IMR-90 (cell line): Measurements from ENCODE around the gene ANOS1. TPM values are rescaled to one million over a fixed set of nuclear protein-coding genes. Genes with fewer than 3 reads are reported as not detected.

Experiments used
- ATAC-seq: fragments of 200-7000 bp; cut with Tn5 transposase; 2 replicates; pipeline ENCODE4 v1.9.1; 2020; ENCODE audit warnings: low read depth, mild to moderate bottlenecking, moderate library complexity
- BruUV-seq: library from RNA; stranded (reverse); fragments of 400-500 nt; replicated peaks from 2 replicates; lab custom pipeline; 2021; lab: Mats Ljungman, UMichigan
- CTCF ChIA-PET: fragments of 300-600 bp; formaldehyde crosslinking; extraction: SDS; loops from one replicate; lab custom pipeline; 2021; ENCODE audit warnings: antibody characterized with exemption; lab: Yijun Ruan, JAX
- POLR2A ChIA-PET: fragments of 300-600 bp; sonication (Branson Sonifier 250); formaldehyde crosslinking; loops from one replicate; lab custom pipeline; 2022; ENCODE audit warnings: antibody characterized with exemption; ENCODE audit not compliant: unreplicated experiment; lab: Charles Lee
- DNase-seq: peaks from one replicate; pipeline ENCODE4 v3.0.0; 2013
- H2AFZ ChIP-seq: replicated peaks from 2 replicates; pipeline ENCODE3; 2013; ENCODE audit warnings: low read length, mild to moderate bottlenecking; ENCODE audit not compliant: poor library complexity
- H2AK5ac ChIP-seq: 2 replicates; pipeline ENCODE4 v1.6.1; 2013; ENCODE audit warnings: low read depth, low read length, inconsistent platforms
- H2AK9ac ChIP-seq: replicated peaks from 2 replicates; pipeline ENCODE3; 2013; ENCODE audit warnings: mild to moderate bottlenecking, low read depth, low read length, moderate library complexity; ENCODE audit not compliant: poor library complexity
- H2BK120ac ChIP-seq: 2 replicates; pipeline ENCODE4 v1.6.1; 2013; ENCODE audit warnings: low read depth, low read length, inconsistent platforms
- H2BK15ac ChIP-seq: 3 replicates; pipeline ENCODE4 v1.6.1; 2013; ENCODE audit warnings: low read depth, low read length, inconsistent platforms
- H2BK20ac ChIP-seq: 2 replicates; pipeline ENCODE4 v1.6.1; 2013; ENCODE audit warnings: low read depth, mild to moderate bottlenecking, inconsistent platforms, low read length, moderate library complexity
- H2BK5ac ChIP-seq: 2 replicates; pipeline ENCODE4 v1.6.1; 2013; ENCODE audit warnings: mild to moderate bottlenecking, low read depth, low read length, inconsistent platforms; ENCODE audit not compliant: poor library complexity, severe bottlenecking
- H3K14ac ChIP-seq: replicated peaks from 2 replicates; pipeline ENCODE4 v1.6.1; 2013; ENCODE audit warnings: low read depth, low read length, inconsistent platforms
- H3K18ac ChIP-seq: 2 replicates; pipeline ENCODE4 v1.6.1; 2013; ENCODE audit warnings: low read depth, low read length, control low read depth
- H3K23ac ChIP-seq: 2 replicates; pipeline ENCODE4 v1.6.1; 2013; ENCODE audit warnings: low read depth, low read length, inconsistent platforms
- H3K27ac ChIP-seq: 2 replicates; pipeline ENCODE4 v1.5.1; 2013; ENCODE audit warnings: mild to moderate bottlenecking, control low read depth, low read length; ENCODE audit not compliant: insufficient read depth
- H3K27me3 ChIP-seq: 2 replicates; pipeline ENCODE4 v1.6.1; 2013; ENCODE audit warnings: low read length; ENCODE audit not compliant: control insufficient read depth, insufficient read depth
- H3K36me3 ChIP-seq: 2 replicates; pipeline ENCODE4 v1.6.1; 2013; ENCODE audit warnings: low read length, mixed read lengths; ENCODE audit not compliant: control insufficient read depth, insufficient read depth
- H3K4ac ChIP-seq: 2 replicates; pipeline ENCODE4 v1.6.1; 2013; ENCODE audit warnings: low read depth, low read length, inconsistent platforms
- H3K4me1 ChIP-seq: 2 replicates; pipeline ENCODE4 v1.6.1; 2013; ENCODE audit warnings: low read length, mixed read lengths; ENCODE audit not compliant: control insufficient read depth, insufficient read depth
- H3K4me2 ChIP-seq: 2 replicates; pipeline ENCODE4 v1.6.1; 2013; ENCODE audit warnings: low read depth, mild to moderate bottlenecking, control low read depth, low read length, moderate library complexity
- H3K4me3 ChIP-seq: 2 replicates; pipeline ENCODE4 v1.5.1; 2013; ENCODE audit warnings: low read depth, mild to moderate bottlenecking, control low read depth, low read length, moderate library complexity; ENCODE audit not compliant: insufficient read depth
- H3K56ac ChIP-seq: 2 replicates; pipeline ENCODE4 v1.6.1; 2013; ENCODE audit warnings: low read length, inconsistent platforms; ENCODE audit not compliant: insufficient read depth; ENCODE audit errors: extremely low read depth
- H3K79me1 ChIP-seq, 2 experiments: 2 replicates each; pipeline ENCODE4 v1.6.1; 2013; ENCODE audit warnings: low read length in 2 of 2, inconsistent platforms in 1 of 2, low read depth in 1 of 2
- H3K9ac ChIP-seq: 2 replicates; pipeline ENCODE4 v1.6.1; 2013; ENCODE audit warnings: low read depth, low read length, control low read depth
- H3K9me1 ChIP-seq: 2 replicates; pipeline ENCODE4 v1.6.1; 2013; ENCODE audit warnings: low read length, inconsistent platforms; ENCODE audit not compliant: insufficient read depth
- H3K9me3 ChIP-seq: 2 replicates; pipeline ENCODE4 v1.6.1; 2013; ENCODE audit warnings: low read length; ENCODE audit not compliant: control insufficient read depth, insufficient read depth
- H4K20me1 ChIP-seq: 2 replicates; pipeline ENCODE4 v1.6.1; 2013; ENCODE audit warnings: low read length, inconsistent platforms; ENCODE audit not compliant: insufficient read depth
- H4K5ac ChIP-seq: 2 replicates; pipeline ENCODE4 v1.6.1; 2013; ENCODE audit warnings: mild to moderate bottlenecking, low read depth, low read length, control low read depth
- H4K8ac ChIP-seq, 2 experiments: 2 replicates each; pipeline ENCODE4 v1.6.1; 2013; ENCODE audit warnings: low read depth in 2 of 2, low read length in 2 of 2, control low read depth in 1 of 2, inconsistent platforms in 1 of 2
- H4K91ac ChIP-seq: 2 replicates; pipeline ENCODE4 v1.6.1; 2013; ENCODE audit warnings: low read depth, low read length, inconsistent platforms; ENCODE audit not compliant: insufficient read depth
- BHLHE40 ChIP-seq: fragments of 150-350 bp; IDR thresholded peaks from 2 replicates; pipeline ENCODE4 v1.6.1; 2016; ENCODE audit warnings: mild to moderate bottlenecking, low read depth, low read length
- CEBPB ChIP-seq: IDR thresholded peaks from 2 replicates; pipeline ENCODE4 v1.6.1; 2012; ENCODE audit warnings: low read depth, low read length, improper control_type of control experiment
- CHD1 ChIP-seq: IDR thresholded peaks from 2 replicates; pipeline ENCODE4 v1.6.1; 2012; ENCODE audit warnings: low read depth, low read length, improper control_type of control experiment
- FOS ChIP-seq: fragments of 150-350 bp; IDR thresholded peaks from 2 replicates; pipeline ENCODE4 v1.6.1; 2016; ENCODE audit warnings: low read depth, low read length
- MAFK ChIP-seq: IDR thresholded peaks from 2 replicates; pipeline ENCODE4 v1.6.1; 2012; ENCODE audit warnings: low read depth, low read length, improper control_type of control experiment
- MAZ ChIP-seq: IDR thresholded peaks from 2 replicates; pipeline ENCODE4 v1.6.1; 2012; ENCODE audit warnings: low read depth, mild to moderate bottlenecking, low read length, improper control_type of control experiment, moderate library complexity, borderline replicate concordance
- MXI1 ChIP-seq: IDR thresholded peaks from 2 replicates; pipeline ENCODE4 v1.6.1; 2012; ENCODE audit warnings: low read depth, mild to moderate bottlenecking, low read length, moderate library complexity, borderline replicate concordance
- POLR2A ChIP-seq: IDR thresholded peaks from 2 replicates; pipeline ENCODE4 v1.6.1; 2012; ENCODE audit warnings: mild to moderate bottlenecking, low read depth, low read length
- RFX5 ChIP-seq: IDR thresholded peaks from 2 replicates; pipeline ENCODE4 v1.8.0; 2012; ENCODE audit warnings: low read depth, mild to moderate bottlenecking, low read length, moderate library complexity
- SMC3 ChIP-seq: fragments of 150-350 bp; IDR thresholded peaks from 2 replicates; pipeline ENCODE4 v1.6.1; 2016; ENCODE audit warnings: low read depth, mild to moderate bottlenecking, antibody characterized with exemption, low read length, moderate library complexity
- WGBS, 2 experiments: methylation state at CpG; one replicate each; pipeline versions ENCODE4 v1.1.5 to v1.1.7; 2013; ENCODE audit warnings: missing lambda C conversion rate in 2 of 2; ENCODE audit not compliant: insufficient read length in 1 of 2; ENCODE audit errors: extremely low coverage in 2 of 2; 5-methylcytosine and 5-hydroxymethylcytosine counted together
- dilution Hi-C: fragments of 300-500 bp; cut with HindIII; formaldehyde crosslinking; loops from one replicate; pipeline ENCODE4 v1.14.3; 2018; ENCODE audit warnings: low sequenced_read_pairs; ENCODE audit not compliant: unreplicated experiment
- in situ Hi-C: fragments of 300-500 bp; cut with MboI; formaldehyde crosslinking; loops from 3 replicates; pipeline ENCODE4 v1.14.3; 2019; ENCODE audit warnings: low sequenced_read_pairs, inconsistent platforms, mixed read lengths
- intact Hi-C: fragments of 100-400 bp; cut with micrococcal nuclease; formaldehyde crosslinking; loops from 2 replicates; pipeline ENCODE4 v1.10.0; 2022
- polyA plus RNA-seq, 3 experiments: library from polyadenylated mRNA; depleted of rRNA; stranded (reverse); fragments of >200 nt; gene quantifications; 2 replicates each; pipeline ENCODE4 v1.2.3, GENCODE V29; 2012; ENCODE audit warnings: low replicate concordance in 1 of 3
- total RNA-seq: library from RNA; depleted of rRNA; stranded (reverse); fragments of >200 nt; gene quantifications from 2 replicates; pipeline ENCODE4 v1.2.3, GENCODE V29; 2012
- TF ChIP-seq, protein P1 (sequence below): fragments of 150-350 bp; IDR thresholded peaks from 2 replicates; pipeline ENCODE4 v1.6.1; 2017; ENCODE audit warnings: mild to moderate bottlenecking, antibody characterized with exemption, low read length, low read depth

Gene ANOS1
- total and polyA plus RNA-seq, 2 of the 4 experiments (the other 2 are of a cell fraction), result under 0.01 to 0.17 TPM

DNA sequence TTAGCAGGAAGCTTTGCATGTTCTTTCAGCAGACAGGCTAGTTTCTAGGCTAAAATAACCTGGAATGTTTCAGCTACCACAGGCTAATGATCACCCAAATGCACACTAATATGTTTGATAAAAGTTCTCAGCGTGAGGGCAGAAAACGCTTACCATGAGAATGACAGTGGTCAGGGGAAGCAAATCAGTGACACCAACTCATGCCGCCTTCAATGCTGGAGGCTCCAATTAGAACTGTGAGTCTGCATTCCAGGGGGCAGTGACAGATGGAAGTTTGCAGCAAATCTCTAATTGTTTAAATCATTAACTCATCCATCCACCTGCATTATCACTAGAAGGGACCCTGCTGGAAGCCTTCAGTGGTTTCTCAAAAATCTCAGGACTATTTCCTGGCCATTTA, 43.2 kb downstream of the ANOS1 start:
- Histone ChIP-seq H3K9me3 (no peaks in the 10 kb centered on the region), H2BK15ac (no peak overlapping the region), H2BK20ac (no peak overlapping the region), H4K20me1 (no peaks in the 10 kb centered on the region), H3K14ac (no peak overlapping the region), H3K9me1 (no peaks in the 10 kb centered on the region), H3K79me1 (no peaks in the 10 kb centered on the region), H3K4me1 (no peaks in the 10 kb centered on the region), H2BK5ac (no peak overlapping the region), H2AFZ (no peak overlapping the region), H3K4me3 (no peak overlapping the region), H3K18ac (no peak overlapping the region), H3K36me3 (no peaks in the 10 kb centered on the region), H4K8ac (no peak overlapping the region), H3K9ac (no peak overlapping the region), H3K4me2 (no peak overlapping the region), H2AK9ac (no peak overlapping the region), H4K91ac (no peak overlapping the region), H3K56ac (no peak overlapping the region), H3K27ac (no peak overlapping the region), H2AK5ac (no peak overlapping the region), H4K5ac (no peak overlapping the region), H2BK120ac (no peak overlapping the region), H3K27me3 (no peaks in the 10 kb centered on the region), H3K23ac (no peak overlapping the region), H3K4ac (no peak overlapping the region)
- intact Hi-C loops (no loop called here), dilution Hi-C loops (no loop called here), in situ Hi-C loops (no loop called here)
- DNase-seq, result no peak
- ATAC-seq, result no peak
- WGBS, 2 experiments, result no CpG with 5 or more reads among the region's 3 CpGs
- ChIA-PET POLR2A (no interaction called here), CTCF (no interaction called here)
- TF ChIP-seq MAZ, result no peak
- TF ChIP-seq FOS, result no peak
- TF ChIP-seq MAFK, result no peak
- no peak for TF ChIP-seq RFX5
- TF ChIP-seq MXI1, result no peak
- TF ChIP-seq, protein P1, sequence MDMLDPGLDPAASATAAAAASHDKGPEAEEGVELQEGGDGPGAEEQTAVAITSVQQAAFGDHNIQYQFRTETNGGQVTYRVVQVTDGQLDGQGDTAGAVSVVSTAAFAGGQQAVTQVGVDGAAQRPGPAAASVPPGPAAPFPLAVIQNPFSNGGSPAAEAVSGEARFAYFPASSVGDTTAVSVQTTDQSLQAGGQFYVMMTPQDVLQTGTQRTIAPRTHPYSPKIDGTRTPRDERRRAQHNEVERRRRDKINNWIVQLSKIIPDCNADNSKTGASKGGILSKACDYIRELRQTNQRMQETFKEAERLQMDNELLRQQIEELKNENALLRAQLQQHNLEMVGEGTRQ, result no peak
- TF ChIP-seq CEBPB, result no peak
- no peak for TF ChIP-seq CHD1
- TF ChIP-seq SMC3, result no peak
- no peak for TF ChIP-seq BHLHE40
- no peak for TF ChIP-seq POLR2A
- no TSS peak for BruUV-seq
